ENCODE measurements around the gene FAM83D.

GRCh38 chr20:38995536-38996044 is 69.4 kb downstream of the FAM83D start:
- no peak for TF ChIP-seq CTCF (IDR thresholded peaks at IDR 0.05)
- no peak for TF ChIP-seq POLR2A (IDR thresholded peaks at IDR 0.05)
